ENCODE results near the gene NR5A2.

The NR5A2 gene

GRCh38 chr1:200213392-200213791 lies 185.9 kb downstream of the NR5A2 start:
- no peak for DNase-seq

GRCh38 chr1:200213921-200214320 lies 186.4 kb downstream of the NR5A2 start:
- DNase-seq = no peak

GRCh38 chr1:200215350-200215749 lies 187.8 kb downstream of the NR5A2 start:
- no peak for DNase-seq

- no peak for DNase-seq
Observed at GRCh38 chr1:200217703-200218102, 190.2 kb downstream of the NR5A2 start.

GRCh38 chr1:200221614-200222282 lies 194.2 kb downstream of the NR5A2 start:
- no peak for DNase-seq

- DNase-seq = no peak
Observed at GRCh38 chr1:200223207-200223606, 195.7 kb downstream of the NR5A2 start.

- no peak for DNase-seq
Observed at GRCh38 chr1:200223613-200224012, 196.1 kb downstream of the NR5A2 start.

- no peak for DNase-seq
Observed at GRCh38 chr1:200224315-200224714, 196.8 kb downstream of the NR5A2 start.

- DNase-seq = no peak
Observed at GRCh38 chr1:200226268-200226968, 198.9 kb downstream of the NR5A2 start.

GRCh38 chr1:200226969-200227303 lies 199.4 kb downstream of the NR5A2 start:
- DNase-seq = no peak
